A673 (cell line): ENCODE results near the gene PHKB. TPM values are rescaled to one million over a fixed set of nuclear protein-coding genes. Genes with fewer than 3 reads are reported as not detected.

Experiments used
- BruUV-seq: library from RNA; stranded (reverse); fragments of 400-500 nt; replicated peaks from 2 replicates; lab custom pipeline; 2021; lab: Mats Ljungman, UMichigan
- CTCF ChIA-PET: fragments of 300-600 bp; sonication (Branson Sonifier 250); formaldehyde crosslinking; loops from one replicate; lab custom pipeline; 2022; ENCODE audit warnings: antibody characterized with exemption; lab: Charles Lee
- POLR2A ChIA-PET: fragments of 300-600 bp; sonication (Branson Sonifier 250); formaldehyde crosslinking; loops from one replicate; lab custom pipeline; 2022; ENCODE audit warnings: antibody characterized with exemption; ENCODE audit not compliant: low non-redundant PET; lab: Charles Lee
- DNase-seq: peaks from one replicate; pipeline ENCODE4 v3.0.0-alpha.2; 2015; ENCODE audit warnings: low spot score
- H3K27ac ChIP-seq: fragments of 200-600 bp; sonication (generic); 2 replicates; pipeline ENCODE4 v1.5.1; 2016; ENCODE audit warnings: mixed run types, low read depth, mild to moderate bottlenecking, mixed read lengths, antibody characterized with exemption, low read length; ENCODE audit not compliant: poor library complexity, severe bottlenecking
- H3K27me3 ChIP-seq: fragments of 200-600 bp; sonication (generic); replicated peaks from 2 replicates; pipeline ENCODE4 v1.6.1; 2017; ENCODE audit warnings: mixed run types, low read depth, mild to moderate bottlenecking, mixed read lengths, antibody characterized with exemption, low read length; ENCODE audit not compliant: insufficient read depth, poor library complexity
- H3K36me3 ChIP-seq: fragments of 200-600 bp; sonication (generic); 2 replicates; pipeline ENCODE4 v1.6.1; 2016; ENCODE audit warnings: mixed run types, mild to moderate bottlenecking, mixed read lengths, antibody characterized with exemption, low read length; ENCODE audit not compliant: insufficient read depth, poor library complexity, severe bottlenecking
- H3K4me1 ChIP-seq: fragments of 200-600 bp; sonication (generic); 2 replicates; pipeline ENCODE4 v1.6.1; 2017; ENCODE audit warnings: mixed run types, mild to moderate bottlenecking, mixed read lengths, antibody characterized with exemption, low read length; ENCODE audit not compliant: insufficient read depth, poor library complexity, severe bottlenecking
- H3K4me3 ChIP-seq: fragments of 200-600 bp; sonication (generic); 2 replicates; pipeline ENCODE4 v1.5.1; 2016; ENCODE audit warnings: low read depth, mixed run types, mild to moderate bottlenecking, mixed read lengths, low read length; ENCODE audit not compliant: poor library complexity, severe bottlenecking
- H3K9me3 ChIP-seq: fragments of 200-600 bp; sonication (generic); 2 replicates; pipeline ENCODE4 v1.6.1; 2016; ENCODE audit warnings: mixed run types, low read depth, mild to moderate bottlenecking, mixed read lengths, antibody characterized with exemption, low read length; ENCODE audit not compliant: poor library complexity, severe bottlenecking
- CTCF ChIP-seq: fragments of 300-800, 200-600 bp; sonication (generic); conservative IDR thresholded peaks from 2 replicates; pipeline ENCODE4 v1.5.1; 2017; ENCODE audit warnings: low read depth, mild to moderate bottlenecking, antibody characterized with exemption, low read length, moderate library complexity, mixed read lengths
- EZH2 ChIP-seq: fragments of 200-600 bp; sonication (generic); IDR thresholded peaks from 2 replicates; pipeline ENCODE4 v1.6.1; 2017; ENCODE audit warnings: borderline replicate concordance, low read depth, mild to moderate bottlenecking, mixed read lengths, antibody characterized with exemption, low read length; ENCODE audit not compliant: poor library complexity, severe bottlenecking
- intact Hi-C: fragments of 100-400 bp; cut with micrococcal nuclease; formaldehyde crosslinking; loops from one replicate; pipeline ENCODE4 v1.10.0; 2022; ENCODE audit not compliant: unreplicated experiment
- total RNA-seq: library from RNA; stranded (reverse); gene quantifications from 2 replicates; pipeline ENCODE4 v1.2.3, GENCODE V29; 2021

The PHKB gene
- total RNA-seq, 1 experiment from 2014 or later = 50.6 TPM

GRCh38 chr16:47732122-47732521 is 271.0 kb downstream of the PHKB start:
- intact Hi-C loops = no loop called here
- ChIA-PET POLR2A (no interaction called here), CTCF (no interaction called here)
- no TSS peak for BruUV-seq
- no peaks in the 10 kb centered on the region for H3K9me3 ChIP-seq
- H3K27ac ChIP-seq = no peak overlapping the region
- H3K36me3 ChIP-seq = no peaks in the 10 kb centered on the region
- no peak overlapping the region for H3K4me3 ChIP-seq
- H3K27me3 ChIP-seq = peaks cover 6% of the 10 kb centered on the region
- DNase-seq = no peak
- H3K4me1 ChIP-seq = no peaks in the 10 kb centered on the region
- TF ChIP-seq CTCF (no peak), EZH2 (no peak)

GRCh38 chr16:47732523-47733111 is 271.5 kb downstream of the PHKB start:
- DNase-seq = no peak
- Histone ChIP-seq H3K4me3 (no peak overlapping the region), H3K4me1 (no peaks in the 10 kb centered on the region), H3K27ac (no peak overlapping the region), H3K27me3 (peaks cover 6% of the 10 kb centered on the region), H3K9me3 (no peaks in the 10 kb centered on the region), H3K36me3 (no peaks in the 10 kb centered on the region)
- TF ChIP-seq CTCF (no peak), EZH2 (no peak)
- intact Hi-C loops = no loop called here
- BruUV-seq = no TSS peak
- ChIA-PET POLR2A (no interaction called here), CTCF (no interaction called here)

GRCh38 chr16:47734081-47734857 is 273.1 kb downstream of the PHKB start:
- Histone ChIP-seq H3K27me3 (peaks cover 6% of the 10 kb centered on the region), H3K27ac (no peak overlapping the region), H3K36me3 (no peaks in the 10 kb centered on the region), H3K9me3 (no peaks in the 10 kb centered on the region), H3K4me1 (no peaks in the 10 kb centered on the region), H3K4me3 (no peak overlapping the region)
- TF ChIP-seq EZH2 = no peak
- no peak for TF ChIP-seq CTCF
- no peak for DNase-seq
- ChIA-PET POLR2A (no interaction called here), CTCF (no interaction called here)
- BruUV-seq = no TSS peak
- intact Hi-C loops = no loop called here
